Activated CD4-positive, CD25-positive, alpha-beta regulatory T cell (primary cell): ENCODE measurements around the gene B3GALT5.

Experiments
- DNase-seq, 4 experiments: peaks; one replicate each; lab custom pipeline; 2025; lab: John Stamatoyannopoulos, UW

B3GALT5 gene

GRCh38 chr21:39645331-39645730, 32.6 kb downstream of the B3GALT5 start:
- DNase-seq = no peak

- no peak for DNase-seq
Observed at GRCh38 chr21:39647476-39647875, 34.7 kb downstream of the B3GALT5 start.

DNA sequence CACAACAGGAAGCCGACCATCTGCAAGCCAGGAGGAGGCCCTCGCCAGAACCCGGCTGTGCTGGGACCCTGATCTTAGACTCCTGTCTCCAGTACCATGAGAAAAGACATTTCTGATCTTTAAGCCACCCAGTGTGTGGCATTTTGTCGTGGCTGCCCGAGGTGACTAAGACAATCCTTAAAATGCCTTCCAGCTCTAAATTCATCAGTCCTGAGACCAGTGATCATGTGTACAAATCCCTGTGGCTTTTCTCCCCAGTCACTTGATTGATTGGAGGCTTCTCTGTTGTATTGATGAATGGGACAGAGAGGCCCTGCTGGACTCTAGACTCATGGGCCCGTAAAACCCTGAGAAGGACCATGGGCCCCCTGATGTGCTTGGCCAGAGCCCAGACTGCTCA, 36.1 kb downstream of the B3GALT5 start:
- DNase-seq = no peak

DNA sequence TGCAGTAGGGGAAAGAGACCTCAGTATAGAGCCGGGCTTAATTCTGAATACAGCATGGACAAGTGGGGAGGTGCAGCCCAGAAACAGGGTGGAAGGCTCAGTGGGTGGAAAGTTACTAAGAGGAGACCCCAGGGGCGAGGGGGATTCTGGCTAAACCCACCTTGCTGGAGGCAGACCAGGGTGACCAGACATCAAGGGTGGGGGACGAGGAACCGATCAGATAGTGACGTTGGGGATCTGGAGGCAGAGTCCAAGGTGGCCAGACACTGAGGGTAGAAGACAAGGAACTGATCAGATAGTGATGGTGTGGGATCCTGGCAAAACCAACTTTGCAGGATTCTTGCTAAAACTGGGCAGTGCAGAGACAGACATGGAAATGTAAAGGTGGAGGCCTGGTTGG, 36.8 kb downstream of the B3GALT5 start:
- DNase-seq = no peak

- no peak for DNase-seq
Observed at GRCh38 chr21:39650306-39650705, 37.6 kb downstream of the B3GALT5 start.

- no peak for DNase-seq
Observed at GRCh38 chr21:39650801-39651200, 38.1 kb downstream of the B3GALT5 start.

DNA sequence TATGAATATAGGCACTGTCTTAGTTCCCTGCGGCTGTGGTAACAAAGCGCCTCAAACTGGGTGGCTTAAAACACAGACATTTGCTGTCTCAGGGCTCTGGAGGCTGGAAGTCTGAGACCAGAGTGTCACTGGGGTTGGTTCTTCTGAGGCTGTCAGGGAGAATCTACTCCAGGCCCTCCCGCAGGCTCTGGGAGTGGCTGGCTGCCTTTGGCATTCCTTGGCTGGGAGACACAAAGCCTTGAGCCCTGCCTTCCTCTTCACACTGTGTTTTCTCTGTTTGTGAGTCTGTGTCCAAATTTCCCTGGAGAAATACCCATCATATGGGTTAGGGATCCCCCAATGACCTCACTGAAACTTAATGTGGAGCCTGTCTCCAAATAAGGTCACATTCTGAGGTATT, 38.5 kb downstream of the B3GALT5 start:
- DNase-seq = no peak

- no peak for DNase-seq
Observed at GRCh38 chr21:39654951-39655350, 42.2 kb downstream of the B3GALT5 start.

- no peak for DNase-seq
Observed at GRCh38 chr21:39655589-39655988, 42.8 kb downstream of the B3GALT5 start.

GRCh38 chr21:39656209-39656608, 43.5 kb downstream of the B3GALT5 start:
- DNase-seq = no peak

- no peak for DNase-seq
Observed at GRCh38 chr21:39657091-39657689, 44.5 kb downstream of the B3GALT5 start.

- DNase-seq = no peak
Observed at GRCh38 chr21:39658066-39658465, 45.3 kb downstream of the B3GALT5 start.

GRCh38 chr21:39659070-39659815, 46.5 kb downstream of the B3GALT5 start:
- DNase-seq = no peak

DNA sequence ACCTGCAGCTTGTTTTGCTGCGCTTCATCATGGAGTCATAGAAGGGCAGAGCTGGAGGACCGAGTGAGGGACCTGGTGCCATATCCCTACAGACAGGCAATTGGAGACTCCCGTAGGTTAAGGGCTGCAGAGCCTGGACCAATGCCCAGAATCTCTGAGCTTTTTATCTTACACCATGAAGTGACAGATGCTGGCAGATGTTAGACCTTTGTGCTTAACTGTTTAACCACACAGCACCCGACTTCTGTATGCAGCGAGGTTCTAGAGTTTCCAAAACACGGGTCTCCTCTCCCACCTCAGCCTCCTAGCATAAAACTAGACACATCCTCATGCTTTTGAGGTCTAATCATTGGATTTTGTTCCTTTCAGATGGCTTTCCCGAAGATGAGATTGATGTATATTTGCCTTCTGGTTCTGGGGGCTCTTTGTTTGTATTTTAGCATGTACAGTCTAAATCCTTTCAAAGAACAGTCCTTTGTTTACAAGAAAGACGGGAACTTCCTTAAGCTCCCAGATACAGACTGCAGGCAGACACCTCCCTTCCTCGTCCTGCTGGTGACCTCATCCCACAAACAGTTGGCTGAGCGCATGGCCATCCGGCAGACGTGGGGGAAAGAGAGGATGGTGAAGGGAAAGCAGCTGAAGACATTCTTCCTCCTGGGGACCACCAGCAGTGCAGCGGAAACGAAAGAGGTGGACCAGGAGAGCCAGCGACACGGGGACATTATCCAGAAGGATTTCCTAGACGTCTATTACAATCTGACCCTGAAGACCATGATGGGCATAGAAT, 47.6 kb downstream of the B3GALT5 start:
- no peak for DNase-seq

GRCh38 chr21:39661121-39661520, 48.4 kb downstream of the B3GALT5 start:
- no peak for DNase-seq

GRCh38 chr21:39661740-39662139, 49.0 kb downstream of the B3GALT5 start:
- DNase-seq = no peak

GRCh38 chr21:39662411-39662953, 49.7 kb downstream of the B3GALT5 start:
- no peak for DNase-seq

- DNase-seq = no peak
Observed at GRCh38 chr21:39663066-39663465, 50.3 kb downstream of the B3GALT5 start.

- no peak for DNase-seq
Observed at GRCh38 chr21:39663742-39664492, 51.2 kb downstream of the B3GALT5 start.

DNA sequence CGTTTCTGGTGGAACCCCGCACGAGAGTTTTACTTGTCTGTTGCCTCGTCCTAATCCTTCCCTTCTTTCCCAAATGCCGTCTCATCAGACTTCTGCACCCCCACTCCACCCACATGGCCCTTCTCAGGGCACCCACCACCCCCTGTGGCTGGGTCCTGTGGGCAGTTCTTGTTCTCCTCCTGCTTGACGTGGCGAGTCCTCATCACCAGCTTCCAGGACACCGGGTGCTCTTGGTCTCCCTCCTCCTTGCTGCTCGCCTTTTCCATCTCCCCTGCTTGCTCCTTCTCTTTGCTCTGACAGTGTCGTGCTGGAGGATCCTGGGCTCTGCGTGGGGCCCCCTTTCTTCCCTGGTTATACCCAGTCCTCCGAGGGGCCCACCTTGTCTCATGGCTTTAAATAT, 51.8 kb downstream of the B3GALT5 start:
- DNase-seq = no peak

GRCh38 chr21:39666026-39666425, 53.3 kb downstream of the B3GALT5 start:
- no peak for DNase-seq

DNA sequence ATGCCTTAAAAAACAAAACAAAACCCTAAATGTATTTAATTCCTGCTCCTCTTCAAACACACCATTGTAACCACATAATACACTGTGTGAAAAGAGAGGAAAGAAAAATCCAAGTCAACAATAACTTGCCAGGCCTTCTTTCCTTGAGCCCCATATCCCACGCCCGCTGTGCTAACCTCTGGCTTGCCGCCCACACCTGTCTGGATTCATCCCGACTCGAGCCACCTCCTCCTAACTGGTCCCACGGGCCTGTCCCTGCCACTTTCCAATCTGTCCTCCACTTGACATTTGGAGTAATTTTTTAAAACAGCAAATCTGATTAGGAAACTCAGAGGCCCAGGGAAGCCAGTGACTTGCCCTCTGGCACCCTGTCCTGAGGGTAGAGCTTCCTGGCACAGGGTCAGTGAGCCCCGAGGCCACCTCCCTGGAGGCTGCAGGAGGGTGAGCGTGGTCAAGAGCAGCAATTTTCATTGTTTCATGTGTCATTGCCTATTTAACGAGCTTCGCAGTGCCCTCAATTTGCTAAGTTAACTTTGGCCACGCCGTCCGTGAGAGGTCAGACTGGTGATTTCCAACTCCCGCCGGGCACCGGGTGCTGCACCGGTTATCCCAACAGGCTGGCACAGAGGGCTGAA, 54.1 kb downstream of the B3GALT5 start:
- no peak for DNase-seq
